ENCODE results near the gene ZEB1.

The ZEB1 gene

DNA sequence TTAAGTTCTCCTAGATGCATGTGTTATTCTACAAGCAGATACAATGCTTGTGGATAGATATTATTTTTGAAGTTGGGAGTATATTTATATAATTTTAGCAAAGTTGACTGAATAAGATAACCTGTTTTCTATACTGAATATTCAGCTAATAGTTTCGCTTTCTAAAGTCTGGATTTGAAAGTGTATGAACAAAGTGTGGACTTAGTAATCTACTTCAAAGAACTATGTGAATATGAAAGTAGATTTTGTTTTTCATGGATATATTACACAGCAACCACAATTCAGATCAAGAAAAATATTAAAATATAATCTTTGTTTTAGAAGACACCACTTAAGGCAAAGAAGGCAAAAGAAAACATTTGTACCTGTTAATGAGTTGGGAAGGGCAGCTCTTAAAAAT lies 78.8 kb downstream of the ZEB1 start:
- peaks cover 21% of the 10 kb centered on the region for H3K4me1 ChIP-seq (ENCODE audit: insufficient read depth, low read length, poor library complexity, severe bottlenecking)
- no peaks in the 10 kb centered on the region for H3F3A ChIP-seq (ENCODE audit: low read depth)
- no peak overlapping the region for H2AFZ ChIP-seq (ENCODE audit: low read length)
- no peaks in the 10 kb centered on the region for H3K9me3 ChIP-seq (ENCODE audit: insufficient read depth, low read depth, low read length)
- peaks cover 34% of the 10 kb centered on the region for H4K20me1 ChIP-seq (ENCODE audit: insufficient read depth, low read length, poor library complexity, severe bottlenecking)
- peaks cover 76% of the 10 kb centered on the region for H3K79me2 ChIP-seq (ENCODE audit: insufficient read depth, low read length)
- H3K36me3 ChIP-seq (ENCODE audit: insufficient read depth, low read length) = no peaks in the 10 kb centered on the region
- TF ChIP-seq, protein P1, sequence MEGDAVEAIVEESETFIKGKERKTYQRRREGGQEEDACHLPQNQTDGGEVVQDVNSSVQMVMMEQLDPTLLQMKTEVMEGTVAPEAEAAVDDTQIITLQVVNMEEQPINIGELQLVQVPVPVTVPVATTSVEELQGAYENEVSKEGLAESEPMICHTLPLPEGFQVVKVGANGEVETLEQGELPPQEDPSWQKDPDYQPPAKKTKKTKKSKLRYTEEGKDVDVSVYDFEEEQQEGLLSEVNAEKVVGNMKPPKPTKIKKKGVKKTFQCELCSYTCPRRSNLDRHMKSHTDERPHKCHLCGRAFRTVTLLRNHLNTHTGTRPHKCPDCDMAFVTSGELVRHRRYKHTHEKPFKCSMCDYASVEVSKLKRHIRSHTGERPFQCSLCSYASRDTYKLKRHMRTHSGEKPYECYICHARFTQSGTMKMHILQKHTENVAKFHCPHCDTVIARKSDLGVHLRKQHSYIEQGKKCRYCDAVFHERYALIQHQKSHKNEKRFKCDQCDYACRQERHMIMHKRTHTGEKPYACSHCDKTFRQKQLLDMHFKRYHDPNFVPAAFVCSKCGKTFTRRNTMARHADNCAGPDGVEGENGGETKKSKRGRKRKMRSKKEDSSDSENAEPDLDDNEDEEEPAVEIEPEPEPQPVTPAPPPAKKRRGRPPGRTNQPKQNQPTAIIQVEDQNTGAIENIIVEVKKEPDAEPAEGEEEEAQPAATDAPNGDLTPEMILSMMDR (conservative IDR thresholded peaks at IDR 0.05; ENCODE audit: low read length) = no peak
- no peak for TF ChIP-seq EZH2phosphoT487 (IDR thresholded peaks at IDR 0.05; ENCODE audit: borderline replicate concordance)
- no peak overlapping the region for H3K4me2 ChIP-seq (ENCODE audit: low read depth, low read length, poor library complexity, severe bottlenecking)
- H3K4me3 ChIP-seq (ENCODE audit: low read length, poor library complexity, severe bottlenecking) = no peak overlapping the region
- H3K27me3 ChIP-seq (ENCODE audit: insufficient read depth, low read length, poor library complexity, severe bottlenecking) = no peaks in the 10 kb centered on the region
- no peaks in the 10 kb centered on the region for H3K9me2 ChIP-seq (replicated peaks; ENCODE audit: low read depth, low read length)
- H3K9ac ChIP-seq (ENCODE audit: low read depth, low read length, poor library complexity, severe bottlenecking) = no peak overlapping the region

GRCh38 chr10:31399171-31399570 lies 80.2 kb downstream of the ZEB1 start:
- Histone ChIP-seq H3K79me2 (ENCODE audit: insufficient read depth, low read length) (peaks cover 79% of the 10 kb centered on the region), H3K36me3 (ENCODE audit: insufficient read depth, low read length) (no peaks in the 10 kb centered on the region), H3K27me3 (ENCODE audit: insufficient read depth, low read length, poor library complexity, severe bottlenecking) (no peaks in the 10 kb centered on the region), H3K4me1 (ENCODE audit: insufficient read depth, low read length, poor library complexity, severe bottlenecking) (peaks cover 22% of the 10 kb centered on the region), H3K9ac (ENCODE audit: low read depth, low read length, poor library complexity, severe bottlenecking) (no peak overlapping the region), H4K20me1 (ENCODE audit: insufficient read depth, low read length, poor library complexity, severe bottlenecking) (peaks cover 31% of the 10 kb centered on the region), H3F3A (ENCODE audit: low read depth) (no peaks in the 10 kb centered on the region), H2AFZ (ENCODE audit: low read length) (no peak overlapping the region), H3K4me2 (ENCODE audit: low read depth, low read length, poor library complexity, severe bottlenecking) (no peak overlapping the region), H3K4me3 (ENCODE audit: low read length, poor library complexity, severe bottlenecking) (no peak overlapping the region), H3K9me3 (ENCODE audit: insufficient read depth, low read depth, low read length) (no peaks in the 10 kb centered on the region), H3K9me2 (replicated peaks; ENCODE audit: low read depth, low read length) (no peaks in the 10 kb centered on the region)
- TF ChIP-seq, protein P1 (conservative IDR thresholded peaks at IDR 0.05; ENCODE audit: low read length) = no peak
- no peak for TF ChIP-seq EZH2phosphoT487 (IDR thresholded peaks at IDR 0.05; ENCODE audit: borderline replicate concordance)

- Histone ChIP-seq H3K9ac (ENCODE audit: low read depth, low read length, poor library complexity, severe bottlenecking) (no peak overlapping the region), H3K27me3 (ENCODE audit: insufficient read depth, low read length, poor library complexity, severe bottlenecking) (no peaks in the 10 kb centered on the region), H3K79me2 (ENCODE audit: insufficient read depth, low read length) (peaks cover 79% of the 10 kb centered on the region), H4K20me1 (ENCODE audit: insufficient read depth, low read length, poor library complexity, severe bottlenecking) (peaks cover 29% of the 10 kb centered on the region), H3K4me3 (ENCODE audit: low read length, poor library complexity, severe bottlenecking) (no peak overlapping the region), H3K4me1 (ENCODE audit: insufficient read depth, low read length, poor library complexity, severe bottlenecking) (peaks cover 24% of the 10 kb centered on the region), H2AFZ (ENCODE audit: low read length) (no peak overlapping the region), H3K9me2 (replicated peaks; ENCODE audit: low read depth, low read length) (no peaks in the 10 kb centered on the region), H3K9me3 (ENCODE audit: insufficient read depth, low read depth, low read length) (no peaks in the 10 kb centered on the region), H3K36me3 (ENCODE audit: insufficient read depth, low read length) (no peaks in the 10 kb centered on the region), H3K4me2 (ENCODE audit: low read depth, low read length, poor library complexity, severe bottlenecking) (no peak overlapping the region), H3F3A (ENCODE audit: low read depth) (no peaks in the 10 kb centered on the region)
- no peak for TF ChIP-seq EZH2phosphoT487 (IDR thresholded peaks at IDR 0.05; ENCODE audit: borderline replicate concordance)
Observed at GRCh38 chr10:31399631-31400030, 80.6 kb downstream of the ZEB1 start.

- peaks cover 21% of the 10 kb centered on the region for H3K4me1 ChIP-seq (ENCODE audit: insufficient read depth, low read length, poor library complexity, severe bottlenecking)
- no peaks in the 10 kb centered on the region for H3K36me3 ChIP-seq (ENCODE audit: insufficient read depth, low read length)
- no peak overlapping the region for H3K9ac ChIP-seq (ENCODE audit: low read depth, low read length, poor library complexity, severe bottlenecking)
- H2AFZ ChIP-seq (ENCODE audit: low read length) = no peak overlapping the region
- 0 out of 2 replicates have a peak, but pooled peaks cover 5% of the 10 kb centered on the region for H3F3A ChIP-seq (ENCODE audit: low read depth)
- H3K9me2 ChIP-seq (replicated peaks; ENCODE audit: low read depth, low read length) = no peaks in the 10 kb centered on the region
- peaks cover 20% of the 10 kb centered on the region for H4K20me1 ChIP-seq (ENCODE audit: insufficient read depth, low read length, poor library complexity, severe bottlenecking)
- H3K4me2 ChIP-seq (ENCODE audit: low read depth, low read length, poor library complexity, severe bottlenecking) = no peak overlapping the region
- H3K27me3 ChIP-seq (ENCODE audit: insufficient read depth, low read length, poor library complexity, severe bottlenecking) = no peaks in the 10 kb centered on the region
- H3K4me3 ChIP-seq (ENCODE audit: low read length, poor library complexity, severe bottlenecking) = no peak overlapping the region
- peaks cover 77% of the 10 kb centered on the region for H3K79me2 ChIP-seq (ENCODE audit: insufficient read depth, low read length)
- H3K9me3 ChIP-seq (ENCODE audit: insufficient read depth, low read depth, low read length) = no peaks in the 10 kb centered on the region
- TF ChIP-seq, protein P1 (conservative IDR thresholded peaks at IDR 0.05; ENCODE audit: low read length) = no peak
- TF ChIP-seq EZH2phosphoT487 (IDR thresholded peaks at IDR 0.05; ENCODE audit: borderline replicate concordance) = no peak
Observed at GRCh38 chr10:31401287-31401686, 82.3 kb downstream of the ZEB1 start.
